ENCODE measurements around the gene MAB21L4.

Gene MAB21L4

DNA sequence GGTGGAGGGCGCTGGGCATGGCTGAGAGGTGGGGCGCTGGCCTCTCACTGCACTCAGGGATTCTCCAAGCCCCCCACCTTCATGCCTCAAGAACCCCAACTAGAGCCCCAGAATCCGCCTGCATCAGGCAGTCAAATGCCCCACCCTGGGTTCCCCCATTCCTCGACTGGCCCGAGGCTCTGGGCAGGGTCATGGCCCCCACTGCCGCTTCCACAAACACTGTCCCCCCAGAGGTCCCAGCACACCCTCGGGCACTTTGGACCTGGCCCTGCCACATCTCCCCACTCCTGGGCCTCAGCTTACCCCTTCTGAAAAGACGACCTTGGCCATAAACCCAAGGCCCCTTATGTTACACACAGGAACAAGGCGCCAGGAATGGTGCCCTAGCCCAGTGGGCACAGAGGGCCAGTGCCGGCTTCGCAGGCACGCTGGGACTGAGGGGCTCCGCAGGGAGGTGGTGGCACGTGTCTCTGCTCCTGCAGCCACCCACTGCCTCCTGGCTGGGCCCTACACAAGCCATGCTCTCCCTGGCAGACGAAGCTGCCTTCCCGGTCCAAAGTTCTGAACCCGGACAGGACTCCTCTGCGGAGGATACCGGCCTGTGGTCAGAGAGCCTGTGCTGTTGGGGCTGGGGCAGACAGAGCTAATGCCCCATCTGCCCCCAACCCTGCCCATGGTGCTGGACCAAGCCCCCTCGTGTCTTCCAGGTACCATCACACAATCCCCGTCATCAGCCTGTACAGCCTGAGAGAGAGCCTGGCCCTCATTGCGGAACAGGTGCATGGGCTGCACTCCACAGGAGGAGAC is 20.5 kb downstream of the MAB21L4 start:
- no peak for DNase-seq

DNA sequence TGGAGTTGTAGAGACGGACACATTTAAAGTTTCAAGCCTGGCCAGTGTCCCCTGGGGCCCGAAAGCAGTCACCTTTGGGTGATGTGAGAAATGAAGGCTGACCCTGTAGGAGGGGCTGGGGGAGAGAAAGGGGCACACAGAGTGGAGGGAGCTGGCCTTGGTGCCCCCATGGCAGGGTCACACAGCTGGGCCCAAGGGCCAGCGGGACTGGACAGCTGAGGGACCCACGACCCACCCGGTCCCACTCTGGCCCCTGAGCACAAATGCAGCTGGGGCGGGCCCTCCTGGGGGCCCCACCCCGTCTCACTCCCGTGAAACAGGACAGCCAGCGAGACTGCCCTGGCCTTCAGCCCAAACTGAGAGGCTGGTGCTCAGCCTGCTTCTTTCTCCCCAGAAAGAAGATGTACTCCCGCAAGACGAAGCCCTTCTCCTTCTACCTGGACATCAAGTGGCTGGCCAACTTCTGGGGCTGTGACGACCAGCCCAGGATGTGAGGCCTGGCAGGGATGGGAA is 21.2 kb downstream of the MAB21L4 start:
- DNase-seq, result no peak

DNA sequence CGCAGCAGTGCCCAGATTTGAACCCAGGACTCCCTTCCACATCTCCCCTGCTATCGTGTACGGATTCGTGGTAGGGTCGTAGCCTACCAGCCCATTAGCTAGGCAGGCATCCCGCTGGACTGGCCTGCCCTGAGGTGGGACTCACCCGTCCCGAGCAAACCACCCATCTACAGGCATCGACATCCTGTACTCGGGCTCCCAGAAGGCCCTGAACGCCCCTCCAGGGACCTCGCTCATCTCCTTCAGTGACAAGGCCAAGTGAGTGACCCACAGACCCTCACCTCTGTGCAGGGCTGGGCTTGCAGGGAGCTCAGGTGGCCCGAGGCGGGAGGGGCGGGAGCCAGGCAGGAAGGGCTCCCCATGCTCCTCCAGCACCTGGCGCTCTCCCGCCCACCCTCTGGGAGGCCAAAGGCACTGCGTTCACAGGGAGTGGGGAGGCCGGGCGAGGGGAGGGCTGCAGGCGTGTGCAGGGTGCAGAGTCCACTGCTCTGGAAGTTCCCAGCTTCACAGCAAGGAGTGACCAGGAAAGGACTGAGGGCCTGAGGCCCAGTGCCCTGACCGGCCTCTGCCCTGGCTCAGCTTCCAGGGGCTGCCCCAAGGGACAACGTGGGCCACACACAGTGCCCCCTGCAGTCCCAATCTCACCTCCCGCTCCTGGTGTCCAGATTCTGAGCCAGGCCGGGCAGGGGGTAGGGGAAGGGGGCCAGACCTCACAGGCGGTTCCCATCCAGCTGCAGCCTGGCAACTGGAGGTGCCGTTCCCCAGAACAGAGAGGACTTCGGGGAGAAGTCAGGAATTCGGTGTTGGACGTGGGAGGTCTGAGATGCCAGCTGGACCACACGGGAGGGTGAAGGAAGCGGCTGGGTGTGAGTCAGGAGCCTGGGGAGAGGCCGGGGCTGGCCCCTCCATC is 21.9 kb downstream of the MAB21L4 start:
- no peak for DNase-seq

DNA sequence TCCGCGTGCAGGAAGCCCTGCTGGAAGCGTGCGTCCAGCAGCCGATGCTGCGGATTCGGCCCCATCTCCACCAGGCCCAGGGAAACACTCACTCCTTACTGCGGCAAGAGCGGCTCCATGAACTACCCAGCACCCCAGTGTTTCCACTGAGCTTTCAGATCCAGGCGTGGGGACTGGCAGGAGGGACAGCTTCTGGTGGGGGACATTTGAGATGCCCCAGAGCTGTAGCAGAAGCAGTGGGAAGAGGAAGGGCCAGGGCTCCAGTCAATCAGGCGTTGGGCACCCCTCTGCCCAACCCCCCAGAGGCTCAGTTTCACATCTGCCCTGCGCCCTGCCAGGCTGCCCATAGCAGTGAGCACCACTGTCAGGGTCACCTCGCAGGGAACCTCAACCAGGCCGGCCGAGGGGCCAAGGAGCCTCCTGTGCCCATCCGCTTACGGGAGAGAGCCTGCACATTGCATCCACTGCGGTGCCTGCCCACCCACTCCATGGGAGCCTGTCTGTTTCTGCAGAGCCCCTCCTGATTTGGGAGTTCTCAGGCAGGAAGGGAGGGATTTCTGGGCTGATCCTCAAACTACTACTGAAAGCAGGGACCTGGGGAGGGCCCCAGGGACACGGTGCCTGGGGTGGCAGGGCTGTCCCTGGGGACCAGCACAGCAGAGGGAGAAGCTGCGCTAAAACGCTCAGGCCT is 22.7 kb downstream of the MAB21L4 start:
- no peak for DNase-seq

DNA sequence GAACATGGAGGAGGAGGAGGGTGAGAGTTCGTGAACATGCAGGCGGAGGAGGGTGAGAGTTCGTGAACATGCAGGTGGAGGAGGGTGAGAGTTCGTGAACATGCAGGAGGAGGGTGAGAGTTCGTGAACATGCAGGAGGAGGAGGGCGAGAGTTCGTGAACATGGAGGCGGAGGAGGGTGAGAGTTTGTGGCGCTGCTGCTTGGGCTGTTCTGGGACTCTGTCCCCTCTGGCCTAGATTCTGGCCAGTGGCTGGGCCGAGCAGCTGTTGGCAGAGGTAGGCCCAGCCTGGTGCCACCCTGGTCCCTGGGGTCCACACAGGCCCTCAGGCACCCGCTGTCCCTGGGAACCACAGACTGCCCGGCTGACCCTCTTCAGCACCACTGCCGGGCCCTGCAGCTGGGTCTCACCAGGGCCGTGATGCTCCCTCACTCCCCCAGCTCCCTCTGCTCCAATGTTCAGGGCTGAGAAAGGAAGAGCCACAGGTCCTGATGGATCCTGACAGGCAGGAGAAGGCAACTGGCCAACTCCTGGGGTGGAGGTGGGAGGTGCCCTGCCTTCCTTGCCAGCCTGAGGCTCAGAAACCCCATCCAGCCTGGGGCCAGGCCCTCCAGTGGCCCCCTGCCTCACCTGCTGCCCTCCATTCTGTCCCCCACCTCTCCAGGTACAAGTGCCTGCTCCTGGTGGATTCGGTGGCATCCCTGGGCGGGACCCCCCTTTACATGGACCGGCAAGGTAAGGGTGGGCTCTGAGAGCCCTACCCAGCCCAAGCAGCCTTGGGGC is 23.4 kb downstream of the MAB21L4 start:
- no peak for DNase-seq

DNA sequence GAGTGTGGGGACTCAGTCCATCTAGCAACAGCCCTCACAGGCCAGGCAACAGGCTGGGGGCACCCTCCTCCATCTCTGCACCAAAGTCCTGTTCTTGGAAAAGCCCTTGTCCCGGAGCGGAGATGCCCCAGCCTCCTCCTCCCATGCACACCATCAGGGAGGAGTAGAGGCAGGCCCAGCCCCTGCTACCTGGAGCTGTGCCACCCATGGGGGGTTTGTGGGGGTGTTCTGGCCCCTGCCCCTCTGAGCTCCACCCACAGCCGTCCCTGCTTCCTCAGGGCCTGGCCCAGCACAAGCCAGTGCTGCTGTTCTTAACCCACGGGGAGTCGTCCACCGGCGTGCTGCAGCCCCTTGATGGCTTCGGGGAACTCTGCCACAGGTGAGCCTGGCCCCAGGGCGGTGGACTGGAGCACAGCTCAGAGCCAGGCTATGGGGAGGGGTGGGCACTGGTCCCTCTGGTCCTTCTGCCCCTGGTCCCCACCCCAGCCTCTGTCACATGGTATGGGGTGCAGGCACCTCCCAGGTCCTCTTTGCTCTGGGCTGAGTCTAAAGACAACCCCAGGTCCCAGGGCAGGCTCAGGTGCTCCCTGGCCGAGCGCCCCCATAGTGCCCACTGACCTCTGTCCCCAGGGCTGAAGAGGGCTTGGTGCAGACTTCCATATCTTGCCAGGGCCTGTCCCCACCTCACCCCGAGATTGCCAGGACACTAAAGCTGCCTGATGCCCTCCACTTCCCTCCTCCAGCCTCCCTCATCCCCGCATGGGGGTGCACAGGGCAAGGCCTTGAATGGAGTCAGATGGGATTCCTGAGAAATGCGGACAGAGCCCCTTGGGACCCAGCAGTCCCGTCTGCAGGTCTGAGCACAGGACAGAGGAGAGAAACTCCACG is 24.6 kb downstream of the MAB21L4 start:
- DNase-seq, result no peak

DNA sequence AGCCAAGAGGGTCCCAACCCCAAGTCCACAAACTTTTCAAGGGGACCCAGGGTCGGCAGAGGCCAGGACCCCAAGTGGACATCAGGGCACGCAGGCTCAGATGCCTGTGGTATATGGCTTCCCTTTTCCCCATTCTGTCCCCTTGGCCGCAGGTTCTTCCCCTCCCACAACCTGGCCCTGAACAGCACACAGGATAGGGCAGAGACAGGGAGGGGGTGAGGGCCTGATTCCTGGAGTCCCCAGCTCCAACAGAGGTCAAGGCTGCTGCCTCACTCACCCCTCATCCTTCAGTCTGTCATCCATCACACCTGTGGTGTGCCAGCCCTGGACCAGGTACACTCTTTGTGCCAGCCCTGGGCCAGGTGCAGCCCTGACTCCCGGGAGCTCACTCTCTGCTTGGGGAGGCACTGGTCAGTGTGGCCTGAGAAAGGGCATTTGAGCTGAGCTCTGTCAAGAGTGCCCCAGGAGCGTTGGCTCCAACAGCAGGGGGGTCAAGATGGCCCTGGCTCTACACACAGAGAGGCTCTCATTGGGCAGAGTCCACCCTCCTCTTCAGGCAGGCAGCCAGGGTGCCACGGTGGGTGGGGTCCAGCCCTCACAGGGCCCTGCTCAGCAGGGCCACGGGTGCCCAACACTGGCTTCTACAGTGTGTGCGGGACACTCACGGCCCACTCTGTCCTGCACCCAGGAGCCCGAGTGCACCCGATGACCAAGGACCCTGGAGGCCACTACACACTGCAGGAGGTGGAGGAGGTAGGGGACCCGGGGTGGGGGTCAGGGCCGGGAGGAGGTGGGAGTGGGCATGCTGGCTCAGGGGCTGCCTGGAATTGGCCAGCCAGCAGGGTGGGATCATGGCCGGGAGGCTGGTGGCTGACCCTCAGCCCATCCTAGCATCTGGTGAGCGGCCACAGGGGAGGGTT is 25.7 kb downstream of the MAB21L4 start:
- DNase-seq, result no peak

DNA sequence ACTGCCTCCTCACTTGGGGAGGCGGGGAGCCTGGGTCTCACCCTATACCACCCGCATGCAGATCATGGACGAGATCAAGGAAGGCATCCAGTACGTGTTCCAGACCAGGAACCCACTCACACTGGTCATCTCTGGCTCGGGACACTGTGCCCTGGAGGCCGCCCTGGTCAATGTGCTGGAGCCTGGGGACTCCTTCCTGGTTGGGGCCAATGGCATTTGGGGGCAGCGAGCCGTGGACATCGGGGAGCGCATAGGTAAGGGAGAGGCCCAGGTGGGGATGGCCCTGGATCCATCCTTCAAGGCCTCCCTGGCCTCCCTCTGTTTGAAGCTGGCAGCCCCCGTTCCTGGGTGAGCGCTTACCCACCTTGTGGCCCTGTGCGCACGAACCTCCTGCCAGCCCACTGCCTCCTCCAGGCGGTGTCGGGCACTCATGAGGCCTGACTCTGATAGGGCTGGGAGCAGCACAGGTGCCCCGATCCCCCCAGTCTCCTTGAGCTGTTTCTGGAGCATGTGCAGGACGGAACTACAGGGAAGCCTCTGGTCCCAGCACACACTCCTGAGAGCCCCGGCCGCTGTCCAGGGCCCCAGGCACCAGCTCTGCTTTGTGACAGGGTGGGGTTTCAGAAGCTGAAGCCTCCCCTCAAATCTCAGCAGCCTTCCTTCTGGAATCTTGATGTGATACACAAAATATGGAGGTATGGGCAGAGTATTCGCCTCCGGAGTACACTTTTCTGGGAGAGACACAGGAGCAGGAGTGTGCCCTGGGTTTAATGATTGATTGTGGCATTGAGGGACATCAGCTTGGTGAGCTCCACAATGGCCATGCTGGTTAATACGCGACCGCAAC is 26.6 kb downstream of the MAB21L4 start:
- no peak for DNase-seq

DNA sequence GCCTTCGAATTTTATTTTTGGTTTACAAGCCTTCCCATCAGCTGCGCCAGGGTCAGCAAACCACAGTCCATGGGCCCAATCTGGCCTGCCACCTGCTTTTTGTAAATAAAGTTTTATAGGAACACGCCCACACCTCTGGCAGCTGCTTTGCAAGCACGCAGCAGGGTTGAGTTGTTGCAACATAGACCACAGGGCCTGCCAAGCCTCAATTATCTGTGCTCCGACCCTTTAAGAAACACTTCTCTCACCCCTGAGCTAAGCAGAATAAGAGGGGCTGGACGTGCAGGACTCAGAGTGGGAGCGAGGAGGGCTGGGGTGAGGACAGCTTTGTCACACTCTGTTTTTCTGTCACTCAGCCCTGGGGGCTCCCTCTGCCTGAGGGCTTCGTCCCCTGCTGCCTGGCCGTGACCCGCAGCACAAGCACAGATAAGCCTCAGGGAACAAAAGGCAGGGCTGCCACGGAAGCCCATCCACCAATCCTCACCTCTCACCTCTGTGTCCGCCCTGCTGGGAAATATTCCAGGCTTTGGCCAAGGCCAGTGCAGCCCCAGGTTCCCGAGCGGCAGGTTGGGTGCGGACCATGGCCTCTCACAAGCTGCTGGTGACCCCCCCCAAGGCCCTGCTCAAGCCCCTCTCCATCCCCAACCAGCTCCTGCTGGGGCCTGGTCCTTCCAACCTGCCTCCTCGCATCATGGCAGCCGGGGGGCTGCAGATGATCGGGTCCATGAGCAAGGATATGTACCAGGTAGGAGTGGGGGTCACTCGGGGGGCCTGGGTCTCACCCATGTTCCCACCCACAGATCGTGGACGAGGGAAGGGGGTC is 27.5 kb downstream of the MAB21L4 start, which contains the start of gene AGXT:
Gene AGXT, plus strand, starts transcription at position 539 of the 823 bp plus-strand sequence. Its CDS starts 42 bp downstream, at position 581.
- no peak for DNase-seq

DNA sequence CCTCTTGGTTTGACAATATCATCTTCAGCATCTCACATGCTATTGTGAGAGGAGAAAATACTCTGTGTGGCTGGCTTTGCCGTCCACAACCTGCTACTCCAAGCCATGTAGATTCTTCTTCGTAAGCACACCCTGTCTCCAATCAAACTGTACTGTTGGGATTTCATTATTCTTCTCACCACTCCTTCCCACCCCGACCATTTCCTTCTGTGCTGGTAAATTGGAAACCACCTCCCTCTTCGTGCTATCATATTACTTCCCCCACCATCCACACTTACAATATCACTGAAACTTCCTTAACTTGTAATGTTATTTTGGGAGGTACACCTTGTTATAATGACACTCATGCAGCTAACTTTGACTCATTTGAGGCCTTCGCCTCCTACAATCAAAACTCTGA is 30.6 kb downstream of the MAB21L4 start:
- no peak for DNase-seq

DNA sequence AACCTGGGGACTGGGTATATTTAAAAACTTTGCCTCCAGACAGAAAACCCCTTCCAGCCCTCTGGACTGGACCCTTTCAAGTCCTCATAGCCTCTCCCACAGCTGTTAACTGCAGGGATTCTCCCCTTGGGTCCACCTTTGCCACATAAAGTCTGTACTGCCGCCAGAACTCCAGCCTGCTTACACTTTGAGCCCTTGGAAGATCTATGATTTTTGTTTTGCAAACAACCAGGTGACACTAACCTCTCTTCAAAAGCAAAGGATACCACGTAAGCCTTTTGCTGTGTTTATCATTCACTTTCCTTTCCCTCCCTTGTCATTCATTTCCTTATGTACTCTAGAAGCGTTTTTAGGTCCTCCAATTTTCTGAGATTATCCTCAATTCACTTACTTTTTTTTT is 31.5 kb downstream of the MAB21L4 start:
- no peak for DNase-seq

DNA sequence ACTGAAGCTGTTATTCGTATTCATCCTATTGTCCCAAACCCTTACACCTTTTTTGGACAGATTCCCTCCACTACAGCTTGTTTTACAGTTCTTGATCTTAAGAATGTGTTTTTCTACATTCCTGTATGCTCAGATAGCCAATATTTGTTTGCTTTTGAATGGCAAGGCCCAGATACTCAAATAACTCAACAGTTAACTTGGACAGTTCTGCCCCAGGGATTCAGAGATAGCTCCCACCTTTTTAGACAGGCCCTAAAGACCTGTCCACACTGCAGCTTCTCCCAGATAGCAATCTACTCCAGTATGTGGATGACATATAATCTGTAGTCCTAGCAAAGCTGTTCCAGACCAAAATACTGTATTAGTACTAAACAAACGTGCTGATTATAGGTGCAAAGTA is 34.4 kb downstream of the MAB21L4 start:
- no peak for DNase-seq

DNA sequence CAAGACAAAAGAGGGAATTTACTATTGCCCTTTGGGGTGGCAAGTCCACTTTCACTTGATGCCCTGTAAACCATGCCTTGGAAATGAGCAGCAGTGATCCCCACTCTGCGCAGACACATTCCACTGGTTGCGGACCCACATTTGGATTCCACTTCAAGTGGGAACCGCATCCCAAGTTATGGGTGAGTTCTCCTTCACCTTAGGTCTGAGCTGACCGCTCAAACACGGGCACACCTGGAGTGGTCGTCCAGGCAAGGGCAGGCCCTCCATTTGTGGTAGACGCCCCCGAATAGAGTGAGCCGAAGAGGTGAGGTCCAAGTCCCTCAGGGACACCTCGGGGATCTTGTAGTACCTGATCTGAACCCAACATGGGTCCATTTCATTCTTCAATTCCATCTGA is 37.1 kb downstream of the MAB21L4 start:
- DNase-seq, result no peak

DNA sequence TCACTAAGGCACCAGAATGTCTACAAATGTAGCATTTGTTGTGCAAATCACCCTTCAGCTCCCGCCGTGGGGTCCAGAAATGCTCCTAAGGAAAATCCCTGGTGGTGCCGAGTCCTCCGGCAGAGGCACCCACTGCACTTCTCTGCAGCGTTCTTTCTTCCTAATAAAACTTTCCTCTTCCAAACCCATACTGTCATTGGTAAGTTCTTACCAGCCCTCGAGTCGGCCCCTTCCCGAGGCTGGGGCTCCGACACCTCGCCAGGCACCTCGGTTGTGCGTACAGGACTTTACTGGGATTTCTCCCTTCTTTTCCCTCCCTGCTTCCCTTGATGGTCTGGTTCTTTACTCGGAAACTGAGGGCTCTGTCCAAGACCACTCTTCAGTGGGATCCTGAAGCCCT is 37.6 kb downstream of the MAB21L4 start:
- DNase-seq, result no peak

DNA sequence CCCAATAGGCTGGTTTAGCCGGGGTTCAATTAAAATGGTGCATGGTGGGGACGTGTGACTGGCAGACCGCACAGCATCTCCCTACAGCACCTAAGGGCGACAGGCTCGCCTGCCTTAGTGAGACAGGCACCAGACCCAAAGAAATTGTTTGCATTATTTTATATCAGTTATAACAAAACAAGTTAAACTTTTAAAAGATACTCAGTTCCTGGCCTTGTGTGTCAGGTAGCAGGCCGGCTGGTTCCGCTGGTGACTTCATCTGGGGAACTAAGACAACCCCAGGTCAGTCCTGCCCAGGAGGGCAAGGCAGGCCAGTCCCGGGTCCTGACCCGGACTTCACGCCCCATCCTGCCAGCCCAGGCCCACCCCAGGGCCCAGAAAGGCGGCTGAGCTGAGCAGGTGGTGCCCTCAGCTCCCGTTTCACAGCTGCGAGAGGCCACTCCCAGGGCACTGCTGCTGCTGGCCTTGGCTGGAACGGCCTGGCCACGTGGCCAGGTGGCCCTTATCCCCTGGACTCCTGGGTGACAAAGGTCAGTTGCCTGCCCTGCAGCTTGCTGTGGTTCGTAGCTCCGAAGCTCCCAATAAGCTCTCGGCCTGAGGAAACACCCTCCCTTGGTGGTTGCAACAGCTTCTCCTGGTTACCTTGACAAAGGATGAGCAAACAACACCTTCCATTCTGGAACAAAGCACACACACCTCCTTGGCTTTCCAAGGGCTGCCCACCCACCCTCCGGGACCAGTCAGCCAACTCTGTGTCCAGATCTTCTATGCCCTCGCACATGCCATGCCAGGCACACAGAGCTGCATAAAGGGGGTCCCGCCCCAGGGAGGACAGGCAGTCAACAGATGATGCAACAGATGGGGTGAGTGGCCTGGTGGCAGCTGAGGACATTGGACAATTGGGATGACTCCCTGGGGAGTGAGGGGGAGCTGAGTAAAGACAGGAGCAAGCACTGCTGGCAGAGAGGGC is 38.6 kb downstream of the MAB21L4 start:
- DNase-seq, result no peak

DNA sequence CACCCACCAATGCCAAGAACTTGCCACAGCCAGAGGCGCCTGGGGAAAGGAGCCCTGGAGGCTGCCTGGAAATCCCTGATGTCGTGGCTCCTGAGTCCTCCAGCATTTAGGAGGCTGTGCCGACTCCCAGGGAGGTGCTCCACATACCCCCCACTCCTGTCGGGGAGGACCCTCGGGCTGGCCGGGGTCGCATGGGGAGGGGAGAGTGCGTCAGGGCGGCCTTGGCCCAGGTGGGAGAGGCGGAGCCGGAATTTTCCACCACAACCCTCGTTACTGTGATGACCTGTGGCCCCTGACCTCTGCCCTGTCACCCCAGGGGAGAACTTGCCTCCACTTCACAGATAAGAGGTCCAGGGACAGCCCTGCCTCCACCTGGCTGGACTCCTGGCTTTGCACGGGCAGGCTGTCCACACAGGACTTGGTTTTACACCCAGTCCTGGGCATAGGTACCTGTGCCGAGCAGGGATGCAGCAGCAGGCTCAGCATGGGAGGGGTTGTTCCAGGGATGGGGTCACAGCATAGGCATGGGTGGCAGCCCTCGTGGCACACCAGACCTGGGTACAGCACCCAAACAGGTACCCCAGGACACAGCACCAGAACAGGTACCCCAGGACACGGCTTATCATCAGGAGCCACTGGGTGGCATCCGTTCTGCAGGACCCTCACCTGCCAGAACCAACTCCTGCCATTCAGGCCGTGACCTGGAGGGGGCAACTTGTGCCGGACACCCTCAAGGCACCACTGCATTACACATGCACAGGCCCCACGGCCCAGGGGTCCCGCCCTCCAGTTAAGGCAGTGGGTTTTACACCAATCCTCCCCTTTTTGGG is 39.6 kb downstream of the MAB21L4 start:
- DNase-seq, result no peak

All from suppressor macrophage treated with lipopolysaccharide for 4 hours (primary cell).